GM21576 (cell line): ENCODE measurements around the gene DENND4A.

Experiments used
- ATAC-seq: cut with Tn5 transposase; IDR thresholded peaks from one replicate; pipeline ENCODE4 v1.9.1; 2021; ENCODE audit warnings: mild to moderate bottlenecking, moderate library complexity; ENCODE audit not compliant: unreplicated experiment

The DENND4A gene

GRCh38 chr15:65682404-65682911, 109.6 kb downstream of the DENND4A start:
- no peak for ATAC-seq

GRCh38 chr15:65680544-65680943, 111.5 kb downstream of the DENND4A start:
- no peak for ATAC-seq

- no peak for ATAC-seq
Measured at GRCh38 chr15:65676123-65676522, 116.0 kb downstream of the DENND4A start.

GRCh38 chr15:65675551-65675950, 116.5 kb downstream of the DENND4A start:
- ATAC-seq: no peak

GRCh38 chr15:65666257-65666656, 125.8 kb downstream of the DENND4A start:
- ATAC-seq: no peak

- ATAC-seq: no peak
Measured at GRCh38 chr15:65663521-65663920, 128.6 kb downstream of the DENND4A start.

- no peak for ATAC-seq
Measured at GRCh38 chr15:65660927-65661326, 131.2 kb downstream of the DENND4A start.

- no peak for ATAC-seq
Measured at GRCh38 chr15:65659502-65660052, 132.5 kb downstream of the DENND4A start.

- no peak for ATAC-seq
Measured at GRCh38 chr15:65655457-65655856, 136.6 kb downstream of the DENND4A start.

- no peak for ATAC-seq
Measured at GRCh38 chr15:65655026-65655425, 137.1 kb downstream of the DENND4A start.

- no peak for ATAC-seq
Measured at GRCh38 chr15:65653801-65654521, 138.1 kb downstream of the DENND4A start.

- ATAC-seq: no peak
Measured at GRCh38 chr15:65653341-65653740, 138.8 kb downstream of the DENND4A start.

- no peak for ATAC-seq
Measured at GRCh38 chr15:65651831-65652749, 140.0 kb downstream of the DENND4A start.

- ATAC-seq: no peak
Measured at GRCh38 chr15:65651042-65651322, 141.1 kb downstream of the DENND4A start.

- ATAC-seq: no peak
Measured at GRCh38 chr15:65650312-65651041, 141.6 kb downstream of the DENND4A start.

- no peak for ATAC-seq
Measured at GRCh38 chr15:65646486-65646885, 145.6 kb downstream of the DENND4A start.

GRCh38 chr15:65645392-65645791, 146.7 kb downstream of the DENND4A start:
- ATAC-seq: no peak

- no peak for ATAC-seq
Measured at GRCh38 chr15:65644282-65644681, 147.8 kb downstream of the DENND4A start.

GRCh38 chr15:65642594-65642993, 149.5 kb downstream of the DENND4A start:
- no peak for ATAC-seq

GRCh38 chr15:65641768-65642475, 150.2 kb downstream of the DENND4A start:
- no peak for ATAC-seq
